AG10803 (cell line): Measurements from ENCODE around the gene GPR146.

Experiments used
- DNase-seq: peaks from one replicate; pipeline ENCODE4 v3.0.0; 2010; ENCODE audit warnings: low read depth
- H3K4me3 ChIP-seq: 2 replicates; pipeline ENCODE4 v1.5.1; 2011; ENCODE audit warnings: mild to moderate bottlenecking, low read length, control low read depth
- TF ChIP-seq, protein P1 (sequence below): conservative IDR thresholded peaks from 2 replicates; pipeline ENCODE4 v1.5.1; 2011; ENCODE audit warnings: mild to moderate bottlenecking, low read length, control low read depth, inconsistent platforms

The GPR146 gene

GRCh38 chr7:1040790-1041189 lies 3.6 kb upstream of the GPR146 start:
- TF ChIP-seq, protein P1, sequence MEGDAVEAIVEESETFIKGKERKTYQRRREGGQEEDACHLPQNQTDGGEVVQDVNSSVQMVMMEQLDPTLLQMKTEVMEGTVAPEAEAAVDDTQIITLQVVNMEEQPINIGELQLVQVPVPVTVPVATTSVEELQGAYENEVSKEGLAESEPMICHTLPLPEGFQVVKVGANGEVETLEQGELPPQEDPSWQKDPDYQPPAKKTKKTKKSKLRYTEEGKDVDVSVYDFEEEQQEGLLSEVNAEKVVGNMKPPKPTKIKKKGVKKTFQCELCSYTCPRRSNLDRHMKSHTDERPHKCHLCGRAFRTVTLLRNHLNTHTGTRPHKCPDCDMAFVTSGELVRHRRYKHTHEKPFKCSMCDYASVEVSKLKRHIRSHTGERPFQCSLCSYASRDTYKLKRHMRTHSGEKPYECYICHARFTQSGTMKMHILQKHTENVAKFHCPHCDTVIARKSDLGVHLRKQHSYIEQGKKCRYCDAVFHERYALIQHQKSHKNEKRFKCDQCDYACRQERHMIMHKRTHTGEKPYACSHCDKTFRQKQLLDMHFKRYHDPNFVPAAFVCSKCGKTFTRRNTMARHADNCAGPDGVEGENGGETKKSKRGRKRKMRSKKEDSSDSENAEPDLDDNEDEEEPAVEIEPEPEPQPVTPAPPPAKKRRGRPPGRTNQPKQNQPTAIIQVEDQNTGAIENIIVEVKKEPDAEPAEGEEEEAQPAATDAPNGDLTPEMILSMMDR = no peak
- DNase-seq = peak; percentile 75
- peak overlapping the region; percentile 27 for H3K4me3 ChIP-seq

DNA sequence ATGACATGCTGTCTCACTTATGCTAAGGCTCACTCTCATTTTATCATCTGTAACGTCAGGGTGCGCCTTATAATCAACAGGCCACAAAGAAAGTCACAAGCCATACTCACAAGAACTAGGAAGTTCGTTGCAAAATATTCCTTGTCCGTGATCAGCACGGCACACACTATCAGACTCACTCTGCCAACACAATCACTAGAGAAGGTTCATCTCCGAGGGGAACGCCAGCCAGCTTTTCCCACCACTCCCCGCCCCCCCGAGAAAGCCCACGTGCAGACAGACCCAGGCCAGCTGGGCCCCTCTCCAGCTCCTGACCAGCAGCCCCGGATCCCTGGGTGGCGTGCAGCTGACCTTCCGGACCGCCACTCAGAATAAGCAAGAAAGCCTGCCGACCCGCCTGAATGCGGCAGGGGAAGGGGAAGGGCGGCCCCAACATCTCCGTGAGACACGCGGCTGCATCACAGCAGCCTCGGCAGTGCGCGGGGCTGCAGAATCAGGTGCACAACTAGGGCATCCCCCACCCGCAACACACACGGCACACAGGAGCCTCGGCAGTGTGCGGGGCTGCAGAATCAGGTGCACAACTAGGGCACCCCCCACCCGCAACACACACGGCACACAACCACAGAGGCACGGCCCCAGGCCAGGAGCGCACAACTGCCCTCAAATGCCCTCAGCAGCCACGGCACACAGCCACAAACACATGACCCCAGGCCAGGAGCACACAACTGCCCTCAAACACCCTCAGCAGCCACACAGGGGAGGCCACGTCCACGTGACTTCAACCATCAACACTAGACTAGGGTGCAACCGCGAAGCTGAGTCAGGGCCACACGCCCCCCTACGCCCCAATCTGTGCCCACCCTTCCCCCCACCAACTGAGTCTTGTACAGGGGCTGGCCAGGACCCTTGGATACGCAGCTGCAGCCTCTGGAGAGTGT lies 2.5 kb upstream of the GPR146 start:
- TF ChIP-seq, protein P1 = no peak
- no peak for DNase-seq
- no peak overlapping the region for H3K4me3 ChIP-seq

GRCh38 chr7:1042492-1042833 lies 1.9 kb upstream of the GPR146 start:
- H3K4me3 ChIP-seq = no peak overlapping the region
- TF ChIP-seq, protein P1 = no peak
- DNase-seq = no peak

DNA sequence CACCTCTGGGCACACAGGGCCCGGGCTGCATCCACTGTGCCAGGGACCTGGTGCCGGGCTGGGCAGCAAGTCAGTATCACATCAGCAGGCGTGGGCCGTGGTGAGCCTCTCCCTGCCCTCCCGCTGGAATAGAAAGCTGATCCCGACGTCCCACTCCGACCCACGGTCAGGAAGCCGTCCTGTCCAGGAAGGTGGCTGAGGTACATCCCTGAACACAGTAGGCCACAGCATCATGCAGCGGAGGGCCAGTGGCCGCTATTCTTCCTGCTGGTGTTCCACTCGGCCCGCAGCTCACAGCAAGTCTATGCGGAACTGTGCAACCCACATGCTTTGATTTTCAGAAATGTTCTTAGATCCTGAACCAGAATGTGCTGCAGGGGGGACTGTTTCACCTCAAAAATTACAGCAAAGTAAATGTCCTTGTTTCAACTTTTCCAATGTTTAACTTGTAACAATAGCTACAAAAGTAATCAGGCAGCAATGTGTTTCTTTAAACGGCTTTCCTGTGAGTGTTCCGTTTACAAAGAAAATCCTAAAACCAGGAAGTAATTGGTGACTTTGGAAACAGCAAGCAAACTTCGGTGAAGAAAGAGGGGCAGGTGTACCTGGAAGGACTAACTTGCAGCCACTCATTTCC lies 676 bp upstream of the GPR146 start:
- TF ChIP-seq, protein P1 = no peak
- no peak for DNase-seq
- H3K4me3 ChIP-seq = peak overlapping the region; percentile 45

DNA sequence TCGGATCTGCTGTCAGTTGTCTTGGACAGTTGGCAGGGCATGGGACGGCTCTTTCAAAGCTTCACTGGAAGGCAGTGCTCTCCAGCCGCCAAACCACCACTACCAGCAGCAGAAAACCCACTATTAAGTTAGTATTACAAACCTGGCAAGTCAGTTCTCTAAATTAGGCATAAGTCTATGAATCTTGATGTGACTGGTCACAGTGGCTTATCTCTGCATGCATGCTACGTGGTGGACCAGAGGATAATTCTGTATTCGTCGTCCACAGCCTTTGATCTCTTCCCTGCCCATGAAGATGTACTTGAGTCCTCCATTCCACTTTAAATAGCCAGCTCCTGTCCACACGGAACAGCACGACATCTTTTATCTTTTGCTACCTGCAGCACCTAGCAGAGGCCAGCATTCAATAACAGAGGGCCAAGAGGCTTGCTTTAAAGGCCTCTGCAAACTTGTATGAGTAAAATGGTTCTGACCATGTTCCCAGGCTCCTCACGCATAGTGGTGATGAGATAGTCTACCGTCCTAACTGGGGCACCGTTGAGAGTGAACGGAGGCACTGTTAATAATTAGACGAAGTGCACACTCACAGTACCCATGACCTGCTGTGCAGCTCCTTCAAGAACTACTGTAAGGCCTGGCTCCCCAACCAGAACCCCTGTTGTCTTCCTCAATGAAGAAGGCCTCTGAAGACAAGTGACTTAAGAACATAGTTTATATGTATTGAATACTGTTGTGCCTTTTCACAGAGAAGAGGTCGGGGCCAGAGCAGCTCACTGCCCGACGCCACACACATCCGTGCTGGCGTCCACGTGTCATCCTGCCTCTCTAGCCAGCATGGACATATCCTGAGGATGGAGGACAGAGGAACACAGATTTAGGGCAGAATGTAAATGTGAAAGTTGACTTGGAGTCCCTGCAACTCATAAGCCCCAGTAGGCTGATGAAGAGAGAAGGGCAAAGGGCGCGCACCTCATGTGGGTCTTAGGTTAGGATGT lies 1.0 kb downstream of the GPR146 start:
- peak overlapping the region; percentile 61 for H3K4me3 ChIP-seq
- TF ChIP-seq, protein P1 = no peak
- no peak for DNase-seq

GRCh38 chr7:1046722-1047679 lies 2.7 kb downstream of the GPR146 start:
- no peak for DNase-seq
- H3K4me3 ChIP-seq = no peak overlapping the region
- TF ChIP-seq, protein P1 = no peak
